Hepatocyte (in vitro differentiated cells): Measurements from ENCODE around the gene MBNL1. TPM values are rescaled to one million over a fixed set of nuclear protein-coding genes. Genes with fewer than 3 reads are reported as not detected.

Experiments
- DNase-seq: peaks from one replicate; pipeline ENCODE4 v3.0.0-alpha.2; 2016; ENCODE audit warnings: low spot score
- H2AFZ ChIP-seq: fragments of 200-600 bp; sonication (generic); 2 replicates; pipeline ENCODE4 v1.6.0; 2016; ENCODE audit warnings: antibody characterized with exemption, mild to moderate bottlenecking
- H3K27ac ChIP-seq: fragments of 200-600 bp; sonication (generic); 2 replicates; pipeline ENCODE4 v1.5.1; 2016; ENCODE audit warnings: mild to moderate bottlenecking
- H3K27me3 ChIP-seq: fragments of 200-600 bp; sonication (generic); 2 replicates; pipeline ENCODE4 v1.6.1; 2016
- H3K36me3 ChIP-seq: fragments of 200-600 bp; sonication (generic); replicated peaks from 2 replicates; pipeline ENCODE4 v1.5.1; 2016; ENCODE audit warnings: low read depth; ENCODE audit not compliant: insufficient read depth
- H3K4me1 ChIP-seq: fragments of 200-600 bp; sonication (generic); 2 replicates; pipeline ENCODE4 v1.5.1; 2016; ENCODE audit warnings: mild to moderate bottlenecking, moderate library complexity; ENCODE audit not compliant: insufficient read depth
- H3K4me2 ChIP-seq: fragments of 200-600 bp; sonication (generic); 2 replicates; pipeline ENCODE4 v1.6.0; 2016
- H3K4me3 ChIP-seq: fragments of 200-600 bp; sonication (generic); 2 replicates; pipeline ENCODE4 v1.5.1; 2016; ENCODE audit warnings: mild to moderate bottlenecking
- H3K79me2 ChIP-seq: fragments of 200-600 bp; sonication (generic); 2 replicates; pipeline ENCODE4 v1.6.0; 2017; ENCODE audit warnings: mild to moderate bottlenecking
- H3K9me2 ChIP-seq: fragments of 200-600 bp; sonication (generic); replicated peaks from 2 replicates; pipeline ENCODE4 v1.6.0; 2017; ENCODE audit warnings: mild to moderate bottlenecking; ENCODE audit not compliant: insufficient read depth
- H3K9me3 ChIP-seq: fragments of 200-600 bp; sonication (generic); 2 replicates; pipeline ENCODE4 v1.5.1; 2016; ENCODE audit warnings: low read depth, mild to moderate bottlenecking
- H4K20me1 ChIP-seq: fragments of 200-600 bp; sonication (generic); 2 replicates; pipeline ENCODE4 v1.6.0; 2016; ENCODE audit warnings: mild to moderate bottlenecking; ENCODE audit not compliant: insufficient read depth, poor library complexity, severe bottlenecking
- EZH2 ChIP-seq: fragments of 200-600 bp; sonication (generic); IDR thresholded peaks from 2 replicates; pipeline ENCODE4 v1.6.1; 2016; ENCODE audit warnings: antibody characterized with exemption, mild to moderate bottlenecking, borderline replicate concordance
- EZH2phosphoT487 ChIP-seq: fragments of 200-600 bp; sonication (generic); IDR thresholded peaks from one replicate; pipeline ENCODE4 v1.6.1; 2018; ENCODE audit warnings: antibody characterized with exemption, mild to moderate bottlenecking, low read depth, moderate library complexity; ENCODE audit not compliant: unreplicated experiment, severe bottlenecking
- WGBS: methylation state at CpG from one replicate; pipeline ENCODE4 v1.1.6; 2016; ENCODE audit warnings: low lambda C conversion rate; ENCODE audit errors: missing lambda C conversion rate; 5-methylcytosine and 5-hydroxymethylcytosine counted together
- polyA plus RNA-seq: library from polyadenylated mRNA; unstranded; fragments of >200 nt; fragmentation: Nextera tagmentation; extraction: Ambion mirVana; gene quantifications from 2 replicates; pipeline ENCODE4 v1.2.1, GENCODE V29; 2016
- total RNA-seq: library from RNA; depleted of rRNA; stranded (reverse); fragments of >200 nt; gene quantifications from 2 replicates; pipeline ENCODE4 v1.2.3, GENCODE V29; 2014
- TF ChIP-seq, protein P1 (sequence below): fragments of 200-600 bp; sonication (generic); IDR thresholded peaks from 2 replicates; pipeline ENCODE4 v1.5.1; 2016; ENCODE audit warnings: antibody characterized with exemption, mild to moderate bottlenecking; ENCODE audit not compliant: poor library complexity

Gene MBNL1
- total and polyA plus RNA-seq, 2 experiments from 2014 or later = 20.5 to 104 TPM

- Histone ChIP-seq H3K27ac (no peak overlapping the region), H3K4me2 (no peak overlapping the region), H3K9me3 (no peaks in the 10 kb centered on the region), H3K4me3 (no peak overlapping the region), H2AFZ (no peak overlapping the region), H3K79me2 (no peaks in the 10 kb centered on the region), H3K9me2 (no peaks in the 10 kb centered on the region), H3K36me3 (no peaks in the 10 kb centered on the region), H4K20me1 (no peaks in the 10 kb centered on the region), H3K27me3 (no peaks in the 10 kb centered on the region), H3K4me1 (no peaks in the 10 kb centered on the region)
- WGBS = 86% methylated on average over 5 of the region's 5 CpGs
- TF ChIP-seq EZH2phosphoT487 = no peak
- TF ChIP-seq, protein P1, sequence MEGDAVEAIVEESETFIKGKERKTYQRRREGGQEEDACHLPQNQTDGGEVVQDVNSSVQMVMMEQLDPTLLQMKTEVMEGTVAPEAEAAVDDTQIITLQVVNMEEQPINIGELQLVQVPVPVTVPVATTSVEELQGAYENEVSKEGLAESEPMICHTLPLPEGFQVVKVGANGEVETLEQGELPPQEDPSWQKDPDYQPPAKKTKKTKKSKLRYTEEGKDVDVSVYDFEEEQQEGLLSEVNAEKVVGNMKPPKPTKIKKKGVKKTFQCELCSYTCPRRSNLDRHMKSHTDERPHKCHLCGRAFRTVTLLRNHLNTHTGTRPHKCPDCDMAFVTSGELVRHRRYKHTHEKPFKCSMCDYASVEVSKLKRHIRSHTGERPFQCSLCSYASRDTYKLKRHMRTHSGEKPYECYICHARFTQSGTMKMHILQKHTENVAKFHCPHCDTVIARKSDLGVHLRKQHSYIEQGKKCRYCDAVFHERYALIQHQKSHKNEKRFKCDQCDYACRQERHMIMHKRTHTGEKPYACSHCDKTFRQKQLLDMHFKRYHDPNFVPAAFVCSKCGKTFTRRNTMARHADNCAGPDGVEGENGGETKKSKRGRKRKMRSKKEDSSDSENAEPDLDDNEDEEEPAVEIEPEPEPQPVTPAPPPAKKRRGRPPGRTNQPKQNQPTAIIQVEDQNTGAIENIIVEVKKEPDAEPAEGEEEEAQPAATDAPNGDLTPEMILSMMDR = no peak
- TF ChIP-seq EZH2 = no peak
- no peak for DNase-seq
Measured at GRCh38 chr3:152458376-152459117, 189.8 kb downstream of the MBNL1 start.

GRCh38 chr3:152459118-152459515, 190.4 kb downstream of the MBNL1 start:
- TF ChIP-seq EZH2phosphoT487 (no peak), EZH2 (no peak)
- TF ChIP-seq, protein P1 = no peak
- Histone ChIP-seq H2AFZ (no peak overlapping the region), H3K36me3 (no peaks in the 10 kb centered on the region), H3K27me3 (no peaks in the 10 kb centered on the region), H3K27ac (no peak overlapping the region), H3K4me1 (no peaks in the 10 kb centered on the region), H4K20me1 (no peaks in the 10 kb centered on the region), H3K4me2 (no peak overlapping the region), H3K4me3 (no peak overlapping the region), H3K9me3 (no peaks in the 10 kb centered on the region), H3K9me2 (no peaks in the 10 kb centered on the region), H3K79me2 (no peaks in the 10 kb centered on the region)
- DNase-seq = no peak
- 94% methylated on average over 2 of the region's 2 CpGs for WGBS

- no peaks in the 10 kb centered on the region for H3K79me2 ChIP-seq
- no peak overlapping the region for H3K4me3 ChIP-seq
- no peaks in the 10 kb centered on the region for H4K20me1 ChIP-seq
- H3K9me3 ChIP-seq = no peaks in the 10 kb centered on the region
- 76% methylated on average over 2 of the region's 2 CpGs for WGBS
- H3K4me2 ChIP-seq = no peak overlapping the region
- H3K27ac ChIP-seq = no peak overlapping the region
- TF ChIP-seq EZH2phosphoT487 (no peak), EZH2 (no peak)
- TF ChIP-seq, protein P1 = no peak
- H2AFZ ChIP-seq = no peak overlapping the region
- no peaks in the 10 kb centered on the region for H3K9me2 ChIP-seq
- DNase-seq = no peak
- no peaks in the 10 kb centered on the region for H3K4me1 ChIP-seq
- H3K36me3 ChIP-seq = no peaks in the 10 kb centered on the region
- no peaks in the 10 kb centered on the region for H3K27me3 ChIP-seq
Measured at GRCh38 chr3:152459572-152459971, 190.8 kb downstream of the MBNL1 start.
